ENCODE measurements around the gene NPAS3.

DNA sequence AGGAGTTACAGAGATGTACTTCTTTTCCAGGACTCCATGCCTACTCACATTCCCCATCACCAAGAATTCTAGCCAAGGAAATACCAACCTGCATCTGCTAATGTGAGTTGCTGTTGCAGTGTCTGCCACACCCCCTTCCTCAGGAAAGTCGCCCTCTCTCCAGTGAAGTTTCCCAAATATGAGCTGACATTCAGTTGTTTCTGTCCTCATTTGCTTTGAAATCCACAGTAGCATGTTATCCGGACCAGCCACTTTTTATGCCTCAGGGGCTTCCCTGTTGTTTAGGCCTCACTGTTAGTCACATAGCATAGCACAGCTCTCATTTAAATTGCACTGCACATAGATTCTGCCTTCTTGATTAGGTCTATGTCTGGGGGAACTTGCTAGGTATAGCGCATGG lies 799.8 kb downstream of the NPAS3 start:
- TF ChIP-seq, protein P1, sequence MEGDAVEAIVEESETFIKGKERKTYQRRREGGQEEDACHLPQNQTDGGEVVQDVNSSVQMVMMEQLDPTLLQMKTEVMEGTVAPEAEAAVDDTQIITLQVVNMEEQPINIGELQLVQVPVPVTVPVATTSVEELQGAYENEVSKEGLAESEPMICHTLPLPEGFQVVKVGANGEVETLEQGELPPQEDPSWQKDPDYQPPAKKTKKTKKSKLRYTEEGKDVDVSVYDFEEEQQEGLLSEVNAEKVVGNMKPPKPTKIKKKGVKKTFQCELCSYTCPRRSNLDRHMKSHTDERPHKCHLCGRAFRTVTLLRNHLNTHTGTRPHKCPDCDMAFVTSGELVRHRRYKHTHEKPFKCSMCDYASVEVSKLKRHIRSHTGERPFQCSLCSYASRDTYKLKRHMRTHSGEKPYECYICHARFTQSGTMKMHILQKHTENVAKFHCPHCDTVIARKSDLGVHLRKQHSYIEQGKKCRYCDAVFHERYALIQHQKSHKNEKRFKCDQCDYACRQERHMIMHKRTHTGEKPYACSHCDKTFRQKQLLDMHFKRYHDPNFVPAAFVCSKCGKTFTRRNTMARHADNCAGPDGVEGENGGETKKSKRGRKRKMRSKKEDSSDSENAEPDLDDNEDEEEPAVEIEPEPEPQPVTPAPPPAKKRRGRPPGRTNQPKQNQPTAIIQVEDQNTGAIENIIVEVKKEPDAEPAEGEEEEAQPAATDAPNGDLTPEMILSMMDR (conservative IDR thresholded peaks at IDR 0.05 in 1 of 2, IDR thresholded peaks at IDR 0.05 in 1 of 2; ENCODE audit: low read depth in 1 of 2, low read length in 2 of 2): no peak
- TF ChIP-seq EZH2 (IDR thresholded peaks at IDR 0.05; ENCODE audit: low read length, missing control alignments): no peak
